A549 (cell line): Measurements from ENCODE around the gene SATB2.

ENCODE experiments used
- CTCF ChIP-seq: fragments of >200 bp; sonication (Bioruptor Twin); formaldehyde crosslinking; IDR thresholded peaks from 3 replicates; pipeline ENCODE4 v1.5.1; 2016
- ESRRA ChIP-seq: fragments of 150-350 bp; IDR thresholded peaks from 2 replicates; pipeline ENCODE4 v1.6.1; 2014; ENCODE audit warnings: mild to moderate bottlenecking, low read length, borderline replicate concordance
- FOSB ChIP-seq: fragments of 250-450 bp; sonication (Bioruptor Pico); IDR thresholded peaks from 2 replicates; pipeline ENCODE4 v1.5.0; 2020; ENCODE audit warnings: mild to moderate bottlenecking, moderate library complexity
- HEYL ChIP-seq: fragments of 250-450 bp; sonication (Bioruptor Pico); IDR thresholded peaks from 2 replicates; pipeline ENCODE4 v1.8.0; 2021; ENCODE audit warnings: mild to moderate bottlenecking, moderate library complexity
- POLR2A ChIP-seq: IDR thresholded peaks from 2 replicates; pipeline ENCODE4 v1.6.1; 2012; ENCODE audit warnings: mild to moderate bottlenecking, low read length
- TF ChIP-seq, protein P1 (sequence below): IDR thresholded peaks from 2 replicates; pipeline ENCODE4 v1.6.1; 2012; ENCODE audit warnings: low read depth, borderline replicate concordance
- TF ChIP-seq, protein P2 (sequence below): fragments of 150-350 bp; IDR thresholded peaks from 2 replicates; pipeline ENCODE4 v1.6.1; 2014; ENCODE audit warnings: low read depth, mild to moderate bottlenecking, low read length

- TF ChIP-seq, protein P1, sequence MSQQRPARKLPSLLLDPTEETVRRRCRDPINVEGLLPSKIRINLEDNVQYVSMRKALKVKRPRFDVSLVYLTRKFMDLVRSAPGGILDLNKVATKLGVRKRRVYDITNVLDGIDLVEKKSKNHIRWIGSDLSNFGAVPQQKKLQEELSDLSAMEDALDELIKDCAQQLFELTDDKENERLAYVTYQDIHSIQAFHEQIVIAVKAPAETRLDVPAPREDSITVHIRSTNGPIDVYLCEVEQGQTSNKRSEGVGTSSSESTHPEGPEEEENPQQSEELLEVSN: no peak
- TF ChIP-seq ESRRA (no peak), CTCF (no peak), FOSB (no peak), POLR2A (no peak), HEYL (CRISPR knock-in tag) (no peak)
- TF ChIP-seq, protein P2, sequence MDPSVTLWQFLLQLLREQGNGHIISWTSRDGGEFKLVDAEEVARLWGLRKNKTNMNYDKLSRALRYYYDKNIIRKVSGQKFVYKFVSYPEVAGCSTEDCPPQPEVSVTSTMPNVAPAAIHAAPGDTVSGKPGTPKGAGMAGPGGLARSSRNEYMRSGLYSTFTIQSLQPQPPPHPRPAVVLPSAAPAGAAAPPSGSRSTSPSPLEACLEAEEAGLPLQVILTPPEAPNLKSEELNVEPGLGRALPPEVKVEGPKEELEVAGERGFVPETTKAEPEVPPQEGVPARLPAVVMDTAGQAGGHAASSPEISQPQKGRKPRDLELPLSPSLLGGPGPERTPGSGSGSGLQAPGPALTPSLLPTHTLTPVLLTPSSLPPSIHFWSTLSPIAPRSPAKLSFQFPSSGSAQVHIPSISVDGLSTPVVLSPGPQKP: no peak
These were observed 1.1 kb upstream of the SATB2 start for GRCh38 chr2:199458806-199459285.
